Hippocampal formation (tissue), 2 donors: Measurements from ENCODE around the gene TMPRSS6.
A peak's percentile ranks its signal among the peaks of the same experiment; 100 is the strongest.

Experiments used
- DNase-seq, 2 donors: peaks; one replicate each; lab custom pipeline; 2025; lab: John Stamatoyannopoulos, UW

Gene TMPRSS6

DNA sequence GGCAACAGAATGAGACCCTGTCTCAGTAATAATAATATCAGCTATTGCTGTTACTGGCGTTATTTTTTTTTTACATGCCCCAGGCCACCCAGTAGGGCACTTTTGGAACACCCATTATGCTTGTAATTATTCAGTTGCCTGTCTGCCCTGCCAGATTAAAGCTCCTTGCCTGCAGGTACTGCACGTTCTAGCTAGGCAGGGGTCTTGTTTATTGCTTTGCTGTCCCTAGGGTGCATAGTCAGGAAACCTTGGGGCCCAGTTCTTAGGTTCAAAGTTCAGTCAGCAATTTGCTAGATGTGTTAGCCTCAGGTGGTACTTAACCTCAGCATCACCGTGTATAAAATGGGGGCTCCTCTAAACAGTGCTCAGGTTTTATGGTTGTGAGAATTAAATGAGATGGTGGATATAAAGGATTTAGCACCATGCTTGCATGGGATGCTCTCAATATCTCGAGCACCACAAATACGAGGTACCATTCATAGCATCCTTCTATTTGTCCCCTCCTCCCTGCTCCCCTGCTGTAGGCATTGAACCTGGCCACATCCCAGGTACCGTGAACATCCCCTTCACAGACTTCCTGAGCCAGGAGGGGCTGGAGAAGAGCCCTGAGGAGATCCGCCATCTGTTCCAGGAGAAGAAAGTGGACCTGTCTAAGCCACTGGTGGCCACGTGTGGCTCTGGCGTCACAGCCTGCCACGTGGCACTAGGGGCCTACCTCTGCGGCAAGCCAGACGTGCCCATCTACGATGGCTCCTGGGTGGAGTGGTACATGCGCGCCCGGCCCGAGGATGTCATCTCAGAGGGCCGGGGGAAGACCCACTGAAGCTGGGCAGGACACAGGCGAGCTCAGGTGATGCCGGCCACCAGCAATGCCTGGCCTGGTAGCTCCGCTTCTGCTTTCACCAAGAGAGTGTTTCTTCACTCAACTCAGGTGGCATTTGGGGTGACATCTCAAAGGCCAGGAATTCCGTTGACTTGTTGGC is 80.5 kb downstream of the TMPRSS6 start:
- DNase-seq, result no peak

DNA sequence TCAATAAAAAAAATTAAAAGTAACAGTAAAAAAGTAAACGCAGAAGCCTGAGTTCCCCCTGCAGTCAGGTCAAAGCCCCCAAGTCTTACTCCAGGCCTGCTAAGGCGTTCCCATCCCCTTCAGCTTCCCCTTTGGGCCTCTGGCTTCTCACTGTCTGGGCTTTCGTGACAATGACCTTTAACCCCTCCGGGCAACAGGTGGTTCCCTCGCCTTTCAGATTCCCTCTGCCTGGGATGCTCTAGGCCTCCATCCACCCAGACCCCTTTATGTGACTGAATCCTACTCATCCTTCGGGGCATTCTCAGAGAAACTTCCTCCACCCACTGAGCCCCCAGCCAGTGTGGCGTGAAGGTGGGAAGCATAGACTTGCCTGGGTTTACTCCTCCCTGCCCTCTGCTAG is 82.0 kb downstream of the TMPRSS6 start:
- DNase-seq, result no peak

DNA sequence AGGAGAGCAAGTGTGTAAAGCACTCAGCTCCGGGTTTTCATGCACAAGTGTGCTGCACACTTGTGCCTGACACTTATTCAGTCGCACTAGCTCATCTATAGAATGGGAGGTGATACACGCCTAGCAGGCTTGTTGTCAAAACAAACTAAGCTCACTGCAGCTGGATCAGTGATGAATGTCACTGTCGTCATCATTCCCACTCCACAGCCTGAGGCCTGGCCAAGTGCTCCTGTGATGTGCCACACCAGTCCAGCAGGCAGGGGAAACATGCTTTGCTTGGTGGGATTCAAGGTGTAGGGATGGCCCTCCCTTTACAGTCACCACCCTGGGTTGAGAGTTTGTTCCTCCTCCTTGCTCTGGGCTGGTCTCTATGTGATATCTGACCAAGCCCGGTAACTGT is 83.2 kb downstream of the TMPRSS6 start:
- no peak for DNase-seq

DNA sequence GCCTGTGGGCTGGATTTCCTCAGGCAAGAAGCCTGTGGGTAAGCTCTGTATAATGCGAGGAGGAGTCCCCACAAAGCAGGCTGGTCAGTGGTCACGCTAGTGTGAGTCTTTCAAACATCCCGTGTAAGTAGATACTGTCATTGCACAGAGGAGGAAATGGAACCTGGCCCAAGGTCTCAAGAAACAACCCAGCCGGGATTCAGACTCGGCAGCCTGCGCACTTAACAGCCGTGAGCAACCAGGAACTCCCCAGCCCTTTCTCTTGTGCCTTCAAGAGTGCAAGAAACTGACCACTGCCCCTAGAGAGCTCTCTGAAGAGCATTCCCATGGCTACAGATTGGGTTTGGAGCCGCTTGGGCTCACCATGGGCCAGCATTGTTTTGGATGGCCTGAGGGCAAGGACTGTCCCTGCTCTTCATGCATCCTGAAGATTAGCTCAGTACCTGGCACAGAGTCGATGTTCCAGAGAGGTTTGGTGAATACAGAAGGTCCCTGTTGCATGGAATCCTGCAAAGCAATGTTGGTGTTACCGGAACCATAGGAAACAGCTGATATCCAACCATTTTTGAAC is 83.9 kb downstream of the TMPRSS6 start:
- DNase-seq, result no peak

DNA sequence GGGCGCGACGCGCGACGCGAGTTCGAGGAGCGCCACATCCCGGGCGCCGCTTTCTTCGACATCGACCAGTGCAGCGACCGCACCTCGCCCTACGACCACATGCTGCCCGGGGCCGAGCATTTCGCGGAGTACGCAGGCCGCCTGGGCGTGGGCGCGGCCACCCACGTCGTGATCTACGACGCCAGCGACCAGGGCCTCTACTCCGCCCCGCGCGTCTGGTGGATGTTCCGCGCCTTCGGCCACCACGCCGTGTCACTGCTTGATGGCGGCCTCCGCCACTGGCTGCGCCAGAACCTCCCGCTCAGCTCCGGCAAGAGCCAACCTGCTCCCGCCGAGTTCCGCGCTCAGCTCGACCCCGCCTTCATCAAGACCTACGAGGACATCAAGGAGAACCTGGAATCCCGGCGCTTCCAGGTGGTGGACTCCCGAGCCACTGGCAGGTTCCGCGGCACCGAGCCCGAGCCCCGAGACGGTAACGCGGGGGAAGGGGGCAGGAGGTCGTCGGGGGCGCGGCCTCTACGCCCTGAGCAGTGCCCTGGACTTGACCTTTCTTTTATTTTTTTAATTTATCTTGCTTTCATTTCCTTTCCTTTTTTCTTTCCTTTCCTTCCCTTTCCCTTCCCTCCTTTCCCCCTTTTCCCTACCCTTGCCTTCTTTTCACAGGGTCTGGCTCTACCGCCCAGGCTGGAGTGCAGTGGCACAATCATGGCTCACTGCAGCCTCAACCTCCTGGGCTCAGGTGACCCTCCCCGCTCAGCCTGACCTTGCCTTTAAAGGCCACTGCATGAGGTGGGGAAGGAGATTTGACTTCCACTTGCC is 85.0 kb downstream of the TMPRSS6 start:
- DNase-seq, result no peak

DNA sequence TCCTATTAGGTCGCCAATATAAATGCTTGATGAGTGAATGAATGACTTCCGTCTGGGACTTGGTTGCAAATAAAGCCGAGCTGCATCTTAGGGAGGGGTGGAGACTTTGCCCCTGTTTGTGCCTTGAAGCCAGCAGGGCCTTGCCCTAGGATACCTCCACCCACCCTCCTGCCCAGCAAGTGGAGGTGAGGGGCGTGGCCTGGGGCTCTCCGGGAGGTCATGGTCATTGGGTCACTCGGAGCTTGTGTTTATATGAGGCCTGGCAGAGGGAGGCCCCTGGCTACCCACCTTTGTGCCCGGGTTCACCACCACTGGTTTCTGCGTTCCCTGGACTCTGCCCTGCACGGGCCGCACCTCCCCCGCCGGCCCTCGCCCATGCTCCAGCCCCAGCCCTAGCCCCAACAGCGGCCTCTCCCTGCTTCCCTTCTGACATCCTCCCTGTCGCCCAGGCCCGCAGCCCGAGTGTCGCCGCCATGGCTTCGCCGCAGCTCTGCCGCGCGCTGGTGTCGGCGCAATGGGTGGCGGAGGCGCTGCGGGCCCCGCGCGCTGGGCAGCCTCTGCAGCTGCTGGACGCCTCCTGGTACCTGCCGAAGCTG is 85.7 kb downstream of the TMPRSS6 start:
- no peak for DNase-seq

DNA sequence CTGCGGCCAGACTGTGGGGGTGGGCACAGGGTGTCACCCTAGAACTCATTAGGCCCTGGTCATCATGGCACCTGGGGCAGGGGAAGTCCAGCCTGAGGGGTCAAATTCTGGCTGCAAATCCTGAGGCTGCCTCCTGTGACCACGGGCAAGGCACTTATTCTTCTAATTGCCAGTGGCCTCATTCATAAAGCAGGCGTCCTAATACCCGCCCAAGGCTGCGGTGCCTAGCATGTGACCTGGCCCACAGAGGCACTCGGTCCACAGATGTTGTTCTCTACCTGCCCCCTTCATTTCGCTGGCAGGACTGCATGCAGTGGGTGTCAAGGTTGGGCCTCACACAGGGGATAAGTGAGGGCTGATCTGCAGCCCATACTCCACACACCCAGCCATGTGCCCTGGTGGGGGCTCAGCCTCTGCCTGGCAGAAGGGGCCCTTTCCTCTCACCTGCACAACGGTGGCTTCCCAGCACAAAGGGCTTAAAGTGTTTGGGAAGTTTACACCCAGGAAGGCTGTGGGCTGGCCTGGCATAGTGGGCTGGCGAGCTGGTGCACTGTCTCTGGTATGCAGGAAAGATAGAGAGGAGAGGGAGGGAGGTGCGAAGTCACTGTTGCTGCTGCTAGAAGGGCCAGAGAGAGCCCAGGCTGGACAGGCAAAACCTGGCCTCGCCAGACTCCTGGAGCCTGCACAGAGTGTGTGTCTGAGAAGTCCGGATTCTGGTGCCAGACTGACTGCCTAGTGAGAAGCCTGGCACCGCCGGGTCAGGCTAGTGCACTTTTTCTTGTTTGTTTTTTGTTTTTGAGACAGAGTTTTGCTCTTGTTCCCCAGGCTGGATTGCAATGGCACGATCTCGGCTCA is 86.8 kb downstream of the TMPRSS6 start:
- no peak for DNase-seq

DNA sequence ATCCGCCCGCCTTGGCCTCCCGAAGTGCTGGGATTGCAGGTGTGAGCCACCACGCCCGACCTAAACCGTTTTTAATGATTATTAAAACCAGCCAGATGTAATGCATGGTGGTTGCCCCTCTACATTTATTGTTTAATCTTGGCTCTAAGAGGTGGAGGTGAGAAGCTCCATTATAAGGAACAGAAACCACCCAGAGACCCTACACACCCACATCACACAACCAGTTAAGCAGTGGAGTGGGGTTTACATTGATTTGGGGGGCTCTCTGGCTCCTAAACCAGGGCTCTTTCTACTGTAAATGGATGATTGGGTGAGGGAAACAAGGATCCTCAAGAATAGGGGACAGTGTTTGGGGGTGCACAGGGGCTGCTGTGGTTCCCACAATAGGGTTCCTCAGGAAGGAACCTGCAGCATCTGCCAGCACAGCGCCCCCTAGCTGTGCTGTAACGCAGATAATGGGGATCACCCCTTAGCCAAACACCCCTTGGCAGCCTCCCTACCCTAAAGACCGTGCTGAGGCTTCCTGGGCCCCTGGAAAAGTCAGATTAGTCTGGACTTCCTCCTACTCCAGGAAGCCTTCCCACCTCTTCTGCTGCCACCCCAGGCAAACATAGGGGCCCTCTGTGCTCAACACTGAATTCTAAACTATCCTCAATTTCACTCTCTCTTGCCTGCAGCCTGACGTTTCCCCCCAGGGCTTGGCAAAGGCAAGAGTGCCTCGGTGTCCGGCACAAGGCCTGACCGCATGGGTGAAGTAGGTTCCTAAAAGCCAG is 87.6 kb downstream of the TMPRSS6 start:
- no peak for DNase-seq

DNA sequence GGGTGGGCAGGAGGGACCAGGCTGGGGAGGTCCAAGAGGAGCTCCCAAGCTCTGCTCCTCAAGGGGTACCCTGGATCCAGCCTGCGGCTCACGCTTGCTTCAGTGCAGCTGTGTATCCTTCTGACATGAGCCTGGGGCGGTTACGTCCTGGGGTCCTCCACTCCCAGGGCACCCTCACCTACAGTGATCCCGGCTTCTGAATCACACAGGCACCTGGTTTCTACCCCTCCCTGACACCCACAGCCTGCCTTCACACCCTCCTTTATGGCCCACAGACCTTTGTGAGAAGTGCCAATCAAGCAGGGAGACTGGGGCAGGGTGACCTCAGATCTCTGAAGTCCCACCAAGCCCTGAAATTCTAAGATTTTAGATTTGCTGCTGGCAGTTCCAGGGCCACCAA is 88.5 kb downstream of the TMPRSS6 start:
- no peak for DNase-seq

DNA sequence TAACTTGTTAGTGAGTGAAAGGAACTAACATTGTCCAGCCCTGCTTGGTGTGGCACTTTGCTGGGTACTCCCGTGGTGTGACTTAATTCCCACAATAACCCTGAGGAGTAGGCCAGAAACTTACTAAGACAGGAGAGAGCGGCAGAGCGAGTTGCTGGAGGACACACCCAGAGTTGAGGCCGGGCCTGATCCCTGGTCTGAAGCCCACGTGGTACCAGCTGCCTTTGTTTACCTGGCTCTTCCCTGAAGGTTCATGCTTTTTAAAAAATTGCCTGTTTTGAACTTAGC is 89.4 kb downstream of the TMPRSS6 start:
- DNase-seq, result peak in 1 of 2 donors; percentile 33

DNA sequence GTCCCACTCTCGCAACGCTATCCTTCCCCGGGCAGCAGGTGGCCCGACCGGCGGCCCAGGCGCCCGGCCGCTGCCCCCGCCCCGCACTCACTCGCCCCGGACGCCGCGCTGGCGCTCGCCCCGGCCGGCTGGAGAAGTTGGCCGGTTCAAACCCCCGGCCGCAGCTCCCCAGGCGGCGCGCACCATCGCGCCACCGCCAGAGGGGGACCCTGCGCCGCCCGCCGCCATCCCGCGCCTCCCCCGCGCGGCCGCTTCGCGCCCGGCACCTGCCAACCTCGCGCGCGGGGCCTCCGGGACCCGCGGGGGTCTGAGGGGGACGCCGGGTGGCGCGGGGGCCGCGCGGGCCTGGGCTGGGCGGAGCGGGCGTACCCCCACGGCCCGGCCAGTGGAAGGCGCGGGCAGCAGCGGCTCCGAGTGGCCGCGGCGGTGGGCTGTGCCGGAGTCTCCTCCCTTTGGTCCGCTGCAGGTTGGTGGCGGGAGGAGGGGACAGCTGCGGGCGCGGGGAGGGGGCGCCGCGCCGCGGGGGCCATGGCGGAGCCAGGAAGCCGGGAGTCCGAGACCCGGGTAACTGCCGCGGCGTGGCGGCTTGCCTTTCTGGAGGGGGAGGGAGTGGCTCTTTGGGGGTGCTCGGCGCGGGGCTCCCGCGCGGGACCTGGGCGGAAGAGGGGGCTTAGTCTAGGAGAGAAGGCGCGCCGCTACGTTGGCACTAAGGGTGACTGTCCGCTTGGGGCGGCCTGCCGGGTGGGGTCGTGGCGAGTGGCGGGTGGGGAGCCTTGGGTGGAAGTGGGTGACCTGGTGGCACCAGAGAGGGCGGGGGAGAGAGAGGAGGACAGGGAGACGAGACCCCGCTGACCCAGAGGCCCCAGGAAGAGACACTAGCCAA is 90.0 kb downstream of the TMPRSS6 start, which contains the start of the genes MPST and TST:
MPST (plus strand) TSS at position 434 of the 883 bp plus-strand sequence; CDS start at position 529, 95 bp downstream.
TST (minus strand) TSS at position 139 of the 883 bp plus-strand sequence. CDS start 715 bp downstream, outside the sequence.
- DNase-seq, result peak; percentile 74 to 78

DNA sequence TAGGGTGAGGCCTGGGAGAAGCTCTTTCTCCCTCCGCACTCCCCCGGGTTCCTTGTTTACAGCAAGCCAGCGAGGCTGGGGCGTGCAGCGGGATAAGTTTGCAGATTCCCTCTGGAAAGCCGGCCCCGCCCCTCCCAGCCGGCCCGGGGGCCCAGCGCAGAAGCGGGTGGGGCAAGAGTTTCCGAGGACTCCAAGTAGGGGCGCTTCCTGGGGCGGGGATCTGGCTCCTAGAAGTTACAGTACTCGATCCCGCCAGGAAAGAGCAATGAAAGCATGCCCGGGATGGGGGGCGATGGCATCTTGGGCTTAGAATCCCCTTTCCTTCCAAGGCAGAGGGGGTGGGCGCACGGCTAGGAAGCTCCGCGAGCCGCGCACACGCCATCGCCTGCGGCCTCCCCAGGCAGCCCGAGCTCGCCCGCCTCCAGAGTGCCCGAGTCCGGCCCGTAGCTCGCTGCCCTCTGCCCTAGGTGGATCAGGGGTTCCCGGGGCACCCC is 90.7 kb downstream of the TMPRSS6 start:
- DNase-seq, result peak in 1 of 2 donors; percentile 65

DNA sequence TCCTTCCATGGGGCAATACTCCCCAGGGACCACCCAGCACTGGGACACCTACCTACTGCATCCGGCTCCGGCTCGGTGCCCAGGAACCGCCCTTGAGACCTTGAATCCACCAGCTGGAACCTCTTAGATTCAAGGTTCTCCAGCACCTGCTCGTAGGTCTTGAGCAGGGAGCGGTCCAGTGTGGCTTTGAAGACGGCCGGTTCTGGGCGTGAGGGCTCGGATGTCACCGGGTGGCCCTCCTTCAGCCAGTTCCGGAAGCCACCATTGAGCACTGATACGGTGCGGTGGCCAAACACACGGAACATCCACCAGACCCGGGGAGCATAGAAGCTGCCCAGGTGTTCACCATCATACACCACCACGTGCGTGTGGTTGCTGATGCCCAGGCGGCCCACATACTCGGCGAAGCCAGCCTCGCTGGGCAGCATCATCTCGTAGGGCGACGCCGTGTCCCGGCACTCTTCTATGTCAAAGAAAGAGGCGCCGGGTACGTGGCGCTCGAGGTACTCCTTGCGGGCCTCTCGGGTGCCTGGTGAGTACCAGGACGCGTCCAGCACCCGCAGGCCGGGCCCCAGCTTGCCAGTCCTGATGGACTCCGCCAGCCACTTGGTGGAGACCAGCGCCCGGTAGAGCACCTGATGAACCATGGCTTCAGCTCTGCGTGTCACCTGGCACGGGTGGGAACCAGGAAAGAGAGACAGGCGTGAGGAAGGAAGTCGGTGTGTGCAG is 91.3 kb downstream of the TMPRSS6 start:
- DNase-seq, result no peak

DNA sequence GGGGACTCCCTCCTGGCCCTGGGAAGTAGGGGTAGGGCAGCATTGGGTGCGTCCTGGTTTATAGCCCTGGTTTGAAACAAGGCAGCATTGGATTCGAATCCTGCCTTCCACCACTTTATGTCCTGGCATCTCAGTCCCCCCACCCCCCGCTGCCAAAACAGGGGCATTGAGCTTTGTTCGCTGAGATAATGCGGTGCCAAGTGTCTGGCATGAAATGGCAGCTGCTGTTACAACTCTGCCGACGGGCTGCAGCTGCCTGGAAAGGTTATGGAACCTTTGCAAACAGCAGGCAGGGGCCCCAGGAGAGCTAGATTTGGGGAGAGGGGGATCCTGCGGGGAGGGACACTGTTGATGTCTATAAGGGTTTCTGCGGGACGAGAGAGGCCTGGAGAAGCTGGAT is 92.2 kb downstream of the TMPRSS6 start:
- no peak for DNase-seq

DNA sequence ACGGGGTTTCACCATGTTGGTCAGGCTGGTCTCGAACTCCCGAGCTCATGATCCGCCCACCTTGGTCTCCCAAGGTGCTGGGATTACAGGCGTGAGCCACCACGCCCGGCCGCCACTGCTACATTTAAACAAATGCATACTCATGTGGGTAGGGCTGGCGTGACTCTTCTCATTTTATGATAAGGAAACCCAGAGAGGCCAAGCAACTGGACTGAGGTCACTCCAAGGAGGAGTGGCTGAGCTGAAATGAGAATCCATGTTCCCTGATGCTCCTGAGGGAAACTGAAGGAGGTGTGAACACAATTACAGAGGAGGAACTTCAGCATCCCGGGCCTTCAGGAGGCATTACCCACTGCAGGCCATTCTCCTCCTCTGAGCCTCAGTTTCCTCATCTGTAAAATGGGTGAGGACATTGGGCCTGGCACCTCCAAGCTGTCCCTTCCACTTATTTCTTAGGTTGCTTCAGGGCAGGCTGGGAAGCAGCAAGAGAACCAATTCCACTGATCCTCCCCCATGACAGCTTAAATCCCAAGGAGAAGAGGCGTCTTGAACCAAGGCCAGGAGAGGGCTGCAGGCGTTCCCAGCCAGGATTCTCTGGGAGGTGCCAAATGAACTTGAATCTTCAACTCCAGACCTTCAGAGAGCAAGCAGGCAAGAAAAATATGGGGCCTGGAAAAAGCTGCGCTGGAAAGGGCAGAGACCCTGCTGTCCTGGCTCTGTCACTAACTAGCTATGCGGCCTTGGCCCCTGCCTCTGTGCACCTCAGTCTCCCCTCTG is 93.2 kb downstream of the TMPRSS6 start:
- no peak for DNase-seq

DNA sequence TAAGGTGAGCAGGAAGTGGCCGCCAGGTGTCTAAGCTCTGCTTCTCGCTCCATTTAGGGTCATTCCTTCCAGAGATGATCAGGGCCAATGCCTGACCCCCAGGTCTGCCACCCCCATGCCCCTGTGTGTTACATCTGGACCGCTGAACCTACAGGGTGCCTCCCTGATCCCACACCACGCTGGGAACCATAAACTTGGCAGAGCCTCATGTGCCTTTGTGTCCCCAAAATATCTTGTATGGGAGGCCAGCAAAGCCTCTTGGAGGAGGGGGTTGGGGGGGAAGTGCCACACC is 94.0 kb downstream of the TMPRSS6 start:
- DNase-seq, result no peak
